ENCODE data around the gene CACNB2.
"Not testable (repeated sequence)": the region's sequence is repeated elsewhere in the genome, so short reads cannot be mapped to it uniquely, and the experiment has no call there.

CACNB2 gene

GRCh38 chr10:18149196-18149800 is 9.1 kb downstream of the CACNB2 start:
- DNase-seq = no peak

GRCh38 chr10:18151356-18151890 is 11.2 kb downstream of the CACNB2 start:
- DNase-seq = no peak

GRCh38 chr10:18153381-18153780 is 13.2 kb downstream of the CACNB2 start:
- DNase-seq = not testable (repeated sequence)

- no peak for DNase-seq
Measured at GRCh38 chr10:18155321-18155720, 15.1 kb downstream of the CACNB2 start.

- DNase-seq = not testable (repeated sequence)
Measured at GRCh38 chr10:18156797-18157196, 16.6 kb downstream of the CACNB2 start.

- no peak for DNase-seq
Measured at GRCh38 chr10:18157881-18158280, 17.7 kb downstream of the CACNB2 start.

- no peak for DNase-seq
Measured at GRCh38 chr10:18158773-18159265, 18.6 kb downstream of the CACNB2 start.

- no peak for DNase-seq
Measured at GRCh38 chr10:18159557-18159956, 19.3 kb downstream of the CACNB2 start.

- DNase-seq = no peak
Measured at GRCh38 chr10:18162021-18162627, 21.9 kb downstream of the CACNB2 start.

GRCh38 chr10:18164093-18164492 is 23.9 kb downstream of the CACNB2 start:
- DNase-seq = no peak

GRCh38 chr10:18164748-18165361 is 24.6 kb downstream of the CACNB2 start:
- no peak for DNase-seq

- no peak for DNase-seq
Measured at GRCh38 chr10:18178854-18179483, 38.7 kb downstream of the CACNB2 start.

GRCh38 chr10:18179891-18180290 is 39.7 kb downstream of the CACNB2 start:
- no peak for DNase-seq

GRCh38 chr10:18181382-18181781 is 41.2 kb downstream of the CACNB2 start:
- not testable (repeated sequence) for DNase-seq

GRCh38 chr10:18185621-18186020 is 45.4 kb downstream of the CACNB2 start:
- no peak for DNase-seq

GRCh38 chr10:18190840-18191239 is 50.6 kb downstream of the CACNB2 start:
- DNase-seq = no peak

GRCh38 chr10:18194634-18195033 is 54.4 kb downstream of the CACNB2 start:
- DNase-seq = no peak

GRCh38 chr10:18195060-18195799 is 55.0 kb downstream of the CACNB2 start:
- no peak for DNase-seq

- no peak for DNase-seq
Measured at GRCh38 chr10:18196806-18197550, 56.8 kb downstream of the CACNB2 start.

- no peak for DNase-seq
Measured at GRCh38 chr10:18197706-18198105, 57.5 kb downstream of the CACNB2 start.

GRCh38 chr10:18201877-18202276 is 61.7 kb downstream of the CACNB2 start:
- DNase-seq = no peak
